CD14-positive monocyte (primary cell): ENCODE measurements around the gene CCDC78. TPM values are rescaled to one million over a fixed set of nuclear protein-coding genes. Genes with fewer than 3 reads are reported as not detected.

Experiments used
- DNase-seq, 3 donors: peaks; one replicate each; pipeline ENCODE4 v3.0.0-alpha.2; 2011 to 2022
- H2AFZ ChIP-seq: 2 replicates; pipeline ENCODE4 v1.6.0; 2012; ENCODE audit warnings: mild to moderate bottlenecking, low read depth, low read length, inconsistent platforms; ENCODE audit not compliant: insufficient read depth, poor library complexity, severe bottlenecking
- H3K27ac ChIP-seq, 2 donors: 1 replicate in 1 of 2; 2 replicates in 1 of 2; pipeline ENCODE4 v1.5.1; 2012 to 2013; ENCODE audit warnings: low read length in 2 of 2, control low read depth in 1 of 2, inconsistent platforms in 1 of 2, low read depth in 1 of 2, mild to moderate bottlenecking in 1 of 2
- H3K27me3 ChIP-seq, 2 donors: one replicate each; pipeline versions ENCODE4 v1.6.0 to v1.6.1; 2011 to 2013; ENCODE audit warnings: low read length in 2 of 2; ENCODE audit not compliant: control insufficient read depth in 2 of 2, insufficient read depth in 2 of 2
- H3K36me3 ChIP-seq, 2 donors: replicated peaks in 1 of 2; 1 replicate in 1 of 2; 2 replicates in 1 of 2; pipeline versions ENCODE4 v1.5.1 to v1.6.1; 2012 to 2013; ENCODE audit warnings: low read length in 2 of 2, control low read depth in 1 of 2, inconsistent platforms in 1 of 2, mild to moderate bottlenecking in 1 of 2; ENCODE audit not compliant: insufficient read depth in 2 of 2, control insufficient read depth in 1 of 2
- H3K4me1 ChIP-seq, 2 donors: 1 replicate in 1 of 2; 2 replicates in 1 of 2; pipeline versions ENCODE4 v1.5.1 to v1.6.1; 2012 to 2013; ENCODE audit warnings: low read length in 2 of 2, control low read depth in 1 of 2, inconsistent platforms in 1 of 2, mild to moderate bottlenecking in 1 of 2, moderate library complexity in 1 of 2; ENCODE audit not compliant: insufficient read depth in 2 of 2, control insufficient read depth in 1 of 2
- H3K4me2 ChIP-seq: replicated peaks from 2 replicates; pipeline ENCODE3; 2012; ENCODE audit warnings: low read length, moderate library complexity, mild to moderate bottlenecking; ENCODE audit not compliant: poor library complexity, severe bottlenecking; ENCODE audit errors: extremely low read depth
- H3K4me3 ChIP-seq, 3 experiments: fragments of 200-600 bp in 1 of 3; sonication (generic) in 1 of 3; replicated peaks in 1 of 3; 1 replicate in 2 of 3; 2 replicates in 1 of 3; pipeline ENCODE4 v1.5.1; 2011 to 2013; ENCODE audit warnings: low read length in 3 of 3, mild to moderate bottlenecking in 3 of 3, control low read depth in 2 of 3, low read depth in 2 of 3, inconsistent platforms in 1 of 3, moderate library complexity in 1 of 3
- H3K79me2 ChIP-seq: 2 replicates; pipeline ENCODE4 v1.6.0; 2012; ENCODE audit warnings: mild to moderate bottlenecking, control low read depth, inconsistent platforms, low read length, moderate library complexity; ENCODE audit not compliant: insufficient read depth
- H3K9ac ChIP-seq: 2 replicates; pipeline ENCODE4 v1.6.0; 2017; ENCODE audit warnings: low read length, mild to moderate bottlenecking; ENCODE audit not compliant: insufficient read depth, poor library complexity, severe bottlenecking
- H3K9me3 ChIP-seq, 2 donors: replicated peaks in 1 of 2; 1 replicate in 1 of 2; 2 replicates in 1 of 2; pipeline versions ENCODE4 v1.5.1 to v1.6.1; 2012 to 2013; ENCODE audit warnings: low read length in 2 of 2, control low read depth in 1 of 2; ENCODE audit not compliant: control insufficient read depth in 1 of 2, insufficient read depth in 1 of 2
- H4K20me1 ChIP-seq: 2 replicates; pipeline ENCODE4 v1.6.0; 2012; ENCODE audit warnings: mild to moderate bottlenecking, low read length, control low read depth, moderate library complexity; ENCODE audit not compliant: insufficient read depth
- H3K27ac Mint-ChIP-seq, 7 donors: one replicate each; pipeline ENCODE4 v1.8.0; 2020; ENCODE audit warnings: mild to moderate bottlenecking in 7 of 7, mixed read lengths in 7 of 7, moderate library complexity in 6 of 7, inconsistent platforms in 2 of 7
- H3K27me3 Mint-ChIP-seq, 3 donors: one replicate each; pipeline ENCODE4 v1.8.0; 2021 to 2022; ENCODE audit warnings: low read depth in 3 of 3, mild to moderate bottlenecking in 3 of 3, mixed read lengths in 3 of 3, moderate library complexity in 3 of 3, inconsistent platforms in 1 of 3
- H3K36me3 Mint-ChIP-seq, 2 donors: one replicate each; pipeline ENCODE4 v1.8.0; 2020; ENCODE audit warnings: mixed read lengths in 2 of 2, inconsistent platforms in 1 of 2, mild to moderate bottlenecking in 1 of 2
- H3K4me1 Mint-ChIP-seq: one replicate; pipeline ENCODE4 v1.8.0; 2020; ENCODE audit warnings: mild to moderate bottlenecking, mixed read lengths
- H3K4me3 Mint-ChIP-seq, 2 donors: one replicate each; pipeline ENCODE4 v1.8.0; 2020; ENCODE audit warnings: mild to moderate bottlenecking in 2 of 2, mixed read lengths in 2 of 2, moderate library complexity in 1 of 2
- H3K9me3 Mint-ChIP-seq, 7 donors: one replicate each; pipeline ENCODE4 v1.8.0; 2020 to 2022; ENCODE audit warnings: mixed read lengths in 7 of 7, mild to moderate bottlenecking in 6 of 7, moderate library complexity in 6 of 7, inconsistent platforms in 2 of 7
- CTCF ChIP-seq: fragments of 200-600 bp; IDR thresholded peaks from one replicate; pipeline ENCODE4 v1.8.0; 2022; ENCODE audit warnings: antibody characterized with exemption, mild to moderate bottlenecking
- WGBS: methylation state at CpG from one replicate; pipeline ENCODE4 v1.1.5; 2013; ENCODE audit warnings: missing lambda C conversion rate; ENCODE audit not compliant: insufficient coverage; 5-methylcytosine and 5-hydroxymethylcytosine counted together
- intact Hi-C, 2 donors: fragments of 100-400 bp; cut with micrococcal nuclease; formaldehyde crosslinking; loops; one replicate each; pipeline versions ENCODE4 v1.15.0 to v1.15.1; 2023
- polyA plus RNA-seq, 3 donors: library from polyadenylated mRNA; depleted of rRNA in 1 of 3; unstranded in 2 of 3; stranded (reverse) in 1 of 3; fragments of 300-500 nt in 2 of 3; fragments of >200 nt in 1 of 3; fragmentation: Illumina TruSeq in 2 of 3; gene quantifications; 1 replicate in 2 of 3; 2 replicates in 1 of 3; pipeline ENCODE4 v1.2.3, GENCODE V29; 2012 to 2021

CCDC78 gene
- polyA plus RNA-seq, 3 donors = 0.96 TPM; not detected in 2

GRCh38 chr16:761625-762513 lies 35.6 kb upstream of the CCDC78 start:
- no peaks in the 10 kb centered on the region for H3K27me3 ChIP-seq
- H3K27ac ChIP-seq = no peak overlapping the region
- peaks cover 14% of the 10 kb centered on the region in 2 donors for H3K4me1 ChIP-seq
- Mint-ChIP-seq H3K9me3 (no peaks in the 10 kb centered on the region), H3K4me1 (peaks cover 13% of the 10 kb centered on the region), H3K27me3 (peaks cover 0 to 3% (median 2%) of the 10 kb centered on the region in 3 donors), H3K27ac (no peak overlapping the region), H3K4me3 (no peak overlapping the region), H3K36me3 (no peaks in the 10 kb centered on the region)
- WGBS = 91% methylated on average over 16 of the region's 22 CpGs
- no peaks in the 10 kb centered on the region for H3K9me3 ChIP-seq
- no peak for TF ChIP-seq CTCF
- no peaks in the 10 kb centered on the region for H4K20me1 ChIP-seq
- H3K79me2 ChIP-seq = no peaks in the 10 kb centered on the region
- no peak for DNase-seq
- no peak overlapping the region for H2AFZ ChIP-seq
- H3K4me3 ChIP-seq = no peak overlapping the region
- H3K4me2 ChIP-seq = no peak overlapping the region
- intact Hi-C loops = no loop called here
- no peak overlapping the region for H3K9ac ChIP-seq
- no peaks in the 10 kb centered on the region for H3K36me3 ChIP-seq

GRCh38 chr16:760545-761343 lies 34.5 kb upstream of the CCDC78 start, which contains the start of gene MSLN:
TSS of gene MSLN (plus strand) at chr16:760734. CDS start at chr16:762681, 1,947 bp downstream.
- Mint-ChIP-seq H3K4me3 (no peak within 1 kb of the TSS), H3K36me3 (peaks cover 0 to 2% of the 10 kb centered on the region in 2 donors), H3K4me1 (peaks cover 17% of the 10 kb centered on the region), H3K9me3 (peaks cover 0 to 4% (median 3%) of the 10 kb centered on the region in 7 donors), H3K27ac (peak within 1 kb of the TSS in 3 of 7 donors; percentile 17 to 58 (median 46)), H3K27me3 (peaks cover 0 to 3% (median 2%) of the 10 kb centered on the region in 3 donors)
- no peaks in the 10 kb centered on the region for H3K79me2 ChIP-seq
- no peaks in the 10 kb centered on the region for H3K9me3 ChIP-seq
- H3K27ac ChIP-seq = no peak within 1 kb of the TSS
- H3K9ac ChIP-seq = no peak within 1 kb of the TSS
- no peak within 1 kb of the TSS for H3K4me2 ChIP-seq
- 85% methylated on average over 25 of the region's 37 CpGs for WGBS
- TF ChIP-seq CTCF = no peak
- H2AFZ ChIP-seq = no peak within 1 kb of the TSS
- intact Hi-C loops = no loop called here
- no peak for DNase-seq
- H3K36me3 ChIP-seq = no peaks in the 10 kb centered on the region
- H4K20me1 ChIP-seq = no peaks in the 10 kb centered on the region
- no peak within 1 kb of the TSS for H3K4me3 ChIP-seq
- no peaks in the 10 kb centered on the region for H3K27me3 ChIP-seq
- peaks cover 16 to 17% of the 10 kb centered on the region in 2 donors for H3K4me1 ChIP-seq
